ENCODE data around the gene AARS1. TPM values are rescaled to one million over a fixed set of nuclear protein-coding genes. Genes with fewer than 3 reads are reported as not detected.
A peak's percentile ranks its signal among the peaks of the same experiment; 100 is the strongest.

Gene AARS1
- total and polyA plus RNA-seq, 10 of the 15 experiments (the other 5 are each of a cell fraction or from before 2014, with no cell fraction given): 21.5 to 143 (median 96.9) TPM

DNA sequence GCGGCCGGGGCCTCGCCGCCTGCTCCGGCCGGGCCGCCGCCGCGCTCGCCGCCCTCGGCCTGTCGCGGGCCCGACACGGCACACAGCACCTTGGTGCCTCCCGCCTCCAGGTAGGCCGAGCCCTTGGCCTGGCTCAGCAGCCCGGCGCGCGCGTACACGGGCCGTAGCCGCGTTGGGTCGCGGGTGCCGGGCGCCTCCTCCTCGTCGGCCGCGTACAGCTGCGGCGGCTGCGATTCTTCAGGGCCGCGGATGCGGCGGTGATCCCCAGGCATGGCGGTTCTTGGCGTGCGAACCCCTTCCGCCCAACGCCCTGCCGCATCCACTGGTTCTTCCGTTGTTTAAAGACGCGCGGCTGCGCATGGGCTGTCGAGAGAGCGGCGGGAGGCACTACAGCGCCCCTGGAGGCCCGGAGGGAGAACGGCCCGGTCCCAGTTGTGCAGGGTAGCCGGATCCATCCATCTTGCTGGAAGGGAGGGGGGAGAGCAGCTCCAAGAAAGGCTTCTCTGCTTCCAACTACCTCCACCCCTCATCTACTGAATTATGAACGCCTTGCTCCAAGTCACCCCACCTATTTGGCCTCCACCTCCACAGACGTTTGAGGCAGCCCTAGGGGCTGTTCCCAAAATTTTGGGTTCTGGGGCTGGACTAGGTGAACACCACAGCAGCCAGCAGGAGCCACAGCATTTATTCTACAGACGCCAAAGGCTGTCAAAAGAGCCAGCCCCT, 37.5 kb downstream of the AARS1 start, which contains the start of gene EXOSC6 (continued):
- TF ChIP-seq, protein P1, sequence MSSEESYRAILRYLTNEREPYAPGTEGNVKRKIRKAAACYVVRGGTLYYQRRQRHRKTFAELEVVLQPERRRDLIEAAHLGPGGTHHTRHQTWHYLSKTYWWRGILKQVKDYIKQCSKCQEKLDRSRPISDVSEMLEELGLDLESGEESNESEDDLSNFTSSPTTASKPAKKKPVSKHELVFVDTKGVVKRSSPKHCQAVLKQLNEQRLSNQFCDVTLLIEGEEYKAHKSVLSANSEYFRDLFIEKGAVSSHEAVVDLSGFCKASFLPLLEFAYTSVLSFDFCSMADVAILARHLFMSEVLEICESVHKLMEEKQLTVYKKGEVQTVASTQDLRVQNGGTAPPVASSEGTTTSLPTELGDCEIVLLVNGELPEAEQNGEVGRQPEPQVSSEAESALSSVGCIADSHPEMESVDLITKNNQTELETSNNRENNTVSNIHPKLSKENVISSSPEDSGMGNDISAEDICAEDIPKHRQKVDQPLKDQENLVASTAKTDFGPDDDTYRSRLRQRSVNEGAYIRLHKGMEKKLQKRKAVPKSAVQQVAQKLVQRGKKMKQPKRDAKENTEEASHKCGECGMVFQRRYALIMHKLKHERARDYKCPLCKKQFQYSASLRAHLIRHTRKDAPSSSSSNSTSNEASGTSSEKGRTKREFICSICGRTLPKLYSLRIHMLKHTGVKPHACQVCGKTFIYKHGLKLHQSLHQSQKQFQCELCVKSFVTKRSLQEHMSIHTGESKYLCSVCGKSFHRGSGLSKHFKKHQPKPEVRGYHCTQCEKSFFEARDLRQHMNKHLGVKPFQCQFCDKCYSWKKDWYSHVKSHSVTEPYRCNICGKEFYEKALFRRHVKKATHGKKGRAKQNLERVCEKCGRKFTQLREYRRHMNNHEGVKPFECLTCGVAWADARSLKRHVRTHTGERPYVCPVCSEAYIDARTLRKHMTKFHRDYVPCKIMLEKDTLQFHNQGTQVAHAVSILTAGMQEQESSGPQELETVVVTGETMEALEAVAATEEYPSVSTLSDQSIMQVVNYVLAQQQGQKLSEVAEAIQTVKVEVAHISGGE (CRISPR knock-in tag; IDR thresholded peaks at IDR 0.05): no peak
- TF ChIP-seq HDAC6 (IDR thresholded peaks at IDR 0.05; ENCODE audit: unreplicated experiment): no peak
- TF ChIP-seq WRNIP1 (IDR thresholded peaks at IDR 0.05; ENCODE audit: borderline replicate concordance, low read depth, low read length): no peak
- TF ChIP-seq NFYB (IDR thresholded peaks at IDR 0.05; ENCODE audit: insufficient read depth, low read depth, low read length): no peak
- peak; percentile 55; the same call in 1 of the 2 replicates for TF ChIP-seq FOXM1 (IDR thresholded peaks at IDR 0.05; ENCODE audit: low read depth, low read length)
- no peak for TF ChIP-seq NR2C2 (IDR thresholded peaks at IDR 0.05; ENCODE audit: borderline replicate concordance, control insufficient read depth, insufficient read length, low read depth)
- no peak; the same call in 1 of the 2 replicates for TF ChIP-seq PML (IDR thresholded peaks at IDR 0.05; ENCODE audit: low read length)
- TF ChIP-seq KLF5 (IDR thresholded peaks at IDR 0.05; ENCODE audit: partially characterized antibody): no peak
- peak; percentile 66 for TF ChIP-seq MYC (IDR thresholded peaks at IDR 0.05; ENCODE audit: insufficient read depth, insufficient read length, insufficient replicate concordance, low read length, severe bottlenecking)
- TF ChIP-seq FOS (IDR thresholded peaks at IDR 0.05; ENCODE audit: borderline replicate concordance, extremely low read depth, insufficient read length): no peak
- TF ChIP-seq, protein P2, sequence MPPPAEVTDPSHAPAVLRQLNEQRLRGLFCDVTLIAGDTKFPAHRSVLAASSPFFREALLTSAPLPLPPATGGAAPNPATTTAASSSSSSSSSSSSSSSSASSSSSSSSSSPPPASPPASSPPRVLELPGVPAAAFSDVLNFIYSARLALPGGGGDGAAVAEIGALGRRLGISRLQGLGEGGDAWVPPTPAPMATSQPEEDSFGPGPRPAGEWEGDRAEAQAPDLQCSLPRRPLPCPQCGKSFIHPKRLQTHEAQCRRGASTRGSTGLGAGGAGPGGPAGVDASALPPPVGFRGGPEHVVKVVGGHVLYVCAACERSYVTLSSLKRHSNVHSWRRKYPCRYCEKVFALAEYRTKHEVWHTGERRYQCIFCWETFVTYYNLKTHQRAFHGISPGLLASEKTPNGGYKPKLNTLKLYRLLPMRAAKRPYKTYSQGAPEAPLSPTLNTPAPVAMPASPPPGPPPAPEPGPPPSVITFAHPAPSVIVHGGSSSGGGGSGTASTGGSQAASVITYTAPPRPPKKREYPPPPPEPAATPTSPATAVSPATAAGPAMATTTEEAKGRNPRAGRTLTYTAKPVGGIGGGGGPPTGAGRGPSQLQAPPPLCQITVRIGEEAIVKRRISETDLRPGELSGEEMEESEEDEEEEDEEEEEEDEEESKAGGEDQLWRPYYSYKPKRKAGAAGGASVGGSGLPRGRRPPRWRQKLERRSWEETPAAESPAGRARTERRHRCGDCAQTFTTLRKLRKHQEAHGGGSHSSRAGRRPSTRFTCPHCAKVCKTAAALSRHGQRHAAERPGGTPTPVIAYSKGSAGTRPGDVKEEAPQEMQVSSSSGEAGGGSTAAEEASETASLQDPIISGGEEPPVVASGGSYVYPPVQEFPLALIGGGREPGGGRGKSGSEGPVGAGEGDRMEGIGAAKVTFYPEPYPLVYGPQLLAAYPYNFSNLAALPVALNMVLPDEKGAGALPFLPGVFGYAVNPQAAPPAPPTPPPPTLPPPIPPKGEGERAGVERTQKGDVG (CRISPR knock-in tag; IDR thresholded peaks at IDR 0.05): no peak
- TF ChIP-seq SREBF1 (IDR thresholded peaks at IDR 0.05; ENCODE audit: low read length): no peak
- TF ChIP-seq SIN3A (IDR thresholded peaks at IDR 0.05; ENCODE audit: low read depth, low read length): peak; percentile 92
- TF ChIP-seq, protein P3, sequence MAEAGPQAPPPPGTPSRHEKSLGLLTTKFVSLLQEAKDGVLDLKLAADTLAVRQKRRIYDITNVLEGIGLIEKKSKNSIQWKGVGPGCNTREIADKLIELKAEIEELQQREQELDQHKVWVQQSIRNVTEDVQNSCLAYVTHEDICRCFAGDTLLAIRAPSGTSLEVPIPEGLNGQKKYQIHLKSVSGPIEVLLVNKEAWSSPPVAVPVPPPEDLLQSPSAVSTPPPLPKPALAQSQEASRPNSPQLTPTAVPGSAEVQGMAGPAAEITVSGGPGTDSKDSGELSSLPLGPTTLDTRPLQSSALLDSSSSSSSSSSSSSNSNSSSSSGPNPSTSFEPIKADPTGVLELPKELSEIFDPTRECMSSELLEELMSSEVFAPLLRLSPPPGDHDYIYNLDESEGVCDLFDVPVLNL (IDR thresholded peaks at IDR 0.05; ENCODE audit: low read depth, low read length): peak; percentile 88
- peak; percentile 96 for TF ChIP-seq MXI1 (IDR thresholded peaks at IDR 0.05; ENCODE audit: low read depth, low read length)
- 0 out of 4 replicates have a peak, but pooled peaks of 1 of the 2 experiments have one; percentile 12 for TF ChIP-seq SRF (IDR thresholded peaks at IDR 0.05; ENCODE audit: low read depth in 2 of 2, low read length in 2 of 2)
- no peak for TF ChIP-seq KAT2A (conservative IDR thresholded peaks at IDR 0.05; ENCODE audit: control insufficient read depth, low read depth, low read length)
- TF ChIP-seq CHD1 (IDR thresholded peaks at IDR 0.05; ENCODE audit: low read depth, low read length): peak; percentile 72; the same call in 1 of the 2 replicates
- TF ChIP-seq CBX3 (IDR thresholded peaks at IDR 0.05; ENCODE audit: borderline replicate concordance, low read depth): no peak
- peak; percentile 37; the same call in 1 of the 2 replicates for TF ChIP-seq MYB (IDR thresholded peaks at IDR 0.05; ENCODE audit: borderline replicate concordance, low read depth, low read length)
- TF ChIP-seq SMAD5 (IDR thresholded peaks at IDR 0.05; ENCODE audit: low read depth): peak; percentile 94
- TF ChIP-seq RELA (IDR thresholded peaks at IDR 0.05; ENCODE audit: borderline replicate concordance, partially characterized antibody): peak; percentile 75
